A673 (cell line): ENCODE measurements around the gene ZNF81. TPM values are rescaled to one million over a fixed set of nuclear protein-coding genes. Genes with fewer than 3 reads are reported as not detected.
A peak's percentile ranks its signal among the peaks of the same experiment; 100 is the strongest.

Source experiments
- Bru-seq: library from RNA; stranded (reverse); fragments of 400-500 nt; gene quantifications from one replicate; lab custom pipeline; 2021; lab: Mats Ljungman, UMichigan
- BruChase-seq, 2 experiments: library from RNA; stranded (reverse); fragments of 400-500 nt; gene quantifications; one replicate each; lab custom pipeline; 2021; lab: Mats Ljungman, UMichigan
- BruUV-seq: library from RNA; stranded (reverse); fragments of 400-500 nt; replicated peaks from 2 replicates; lab custom pipeline; 2021; lab: Mats Ljungman, UMichigan
- CTCF ChIA-PET: fragments of 300-600 bp; sonication (Branson Sonifier 250); formaldehyde crosslinking; loops from one replicate; lab custom pipeline; 2022; ENCODE audit warnings: antibody characterized with exemption; lab: Charles Lee
- POLR2A ChIA-PET: fragments of 300-600 bp; sonication (Branson Sonifier 250); formaldehyde crosslinking; loops from one replicate; lab custom pipeline; 2022; ENCODE audit warnings: antibody characterized with exemption; ENCODE audit not compliant: low non-redundant PET; lab: Charles Lee
- DNase-seq: peaks from one replicate; pipeline ENCODE4 v3.0.0-alpha.2; 2015; ENCODE audit warnings: low spot score
- H3K27ac ChIP-seq: fragments of 200-600 bp; sonication (generic); 2 replicates; pipeline ENCODE4 v1.5.1; 2016; ENCODE audit warnings: mixed run types, low read depth, mild to moderate bottlenecking, mixed read lengths, antibody characterized with exemption, low read length; ENCODE audit not compliant: poor library complexity, severe bottlenecking
- H3K27me3 ChIP-seq: fragments of 200-600 bp; sonication (generic); replicated peaks from 2 replicates; pipeline ENCODE4 v1.6.1; 2017; ENCODE audit warnings: mixed run types, low read depth, mild to moderate bottlenecking, mixed read lengths, antibody characterized with exemption, low read length; ENCODE audit not compliant: insufficient read depth, poor library complexity
- H3K36me3 ChIP-seq: fragments of 200-600 bp; sonication (generic); 2 replicates; pipeline ENCODE4 v1.6.1; 2016; ENCODE audit warnings: mixed run types, mild to moderate bottlenecking, mixed read lengths, antibody characterized with exemption, low read length; ENCODE audit not compliant: insufficient read depth, poor library complexity, severe bottlenecking
- H3K4me1 ChIP-seq: fragments of 200-600 bp; sonication (generic); 2 replicates; pipeline ENCODE4 v1.6.1; 2017; ENCODE audit warnings: mixed run types, mild to moderate bottlenecking, mixed read lengths, antibody characterized with exemption, low read length; ENCODE audit not compliant: insufficient read depth, poor library complexity, severe bottlenecking
- H3K4me3 ChIP-seq: fragments of 200-600 bp; sonication (generic); 2 replicates; pipeline ENCODE4 v1.5.1; 2016; ENCODE audit warnings: low read depth, mixed run types, mild to moderate bottlenecking, mixed read lengths, low read length; ENCODE audit not compliant: poor library complexity, severe bottlenecking
- H3K9me3 ChIP-seq: fragments of 200-600 bp; sonication (generic); 2 replicates; pipeline ENCODE4 v1.6.1; 2016; ENCODE audit warnings: mixed run types, low read depth, mild to moderate bottlenecking, mixed read lengths, antibody characterized with exemption, low read length; ENCODE audit not compliant: poor library complexity, severe bottlenecking
- CTCF ChIP-seq: fragments of 300-800, 200-600 bp; sonication (generic); conservative IDR thresholded peaks from 2 replicates; pipeline ENCODE4 v1.5.1; 2017; ENCODE audit warnings: low read depth, mild to moderate bottlenecking, antibody characterized with exemption, low read length, moderate library complexity, mixed read lengths
- EZH2 ChIP-seq: fragments of 200-600 bp; sonication (generic); IDR thresholded peaks from 2 replicates; pipeline ENCODE4 v1.6.1; 2017; ENCODE audit warnings: borderline replicate concordance, low read depth, mild to moderate bottlenecking, mixed read lengths, antibody characterized with exemption, low read length; ENCODE audit not compliant: poor library complexity, severe bottlenecking
- intact Hi-C: fragments of 100-400 bp; cut with micrococcal nuclease; formaldehyde crosslinking; loops from one replicate; pipeline ENCODE4 v1.10.0; 2022; ENCODE audit not compliant: unreplicated experiment
- long read RNA-seq: library from polyadenylated mRNA; stranded (forward); transcript quantifications from one replicate; pipeline ENCODE4 v2.0.0, GENCODE V29; 2022
- total RNA-seq: library from RNA; stranded (reverse); gene quantifications from 2 replicates; pipeline ENCODE4 v1.2.3, GENCODE V29; 2021

The ZNF81 gene
- 11.2 and 12.3 TPM in 2 replicates for total RNA-seq
- Bru-seq, nascent RNA: percentile 63 among the genes with signal in this experiment
- BruChase-seq, experiment 1, labeled RNA remaining after a 2-hour chase: percentile 70 among the genes with signal in this experiment
- BruChase-seq, experiment 2, labeled RNA remaining after a 6-hour chase: percentile 65 among the genes with signal in this experiment
- long read RNA-seq, partial matches to known transcripts: 0 of 5 reads
- long read RNA-seq, other reads (novel, unspliced or antisense): 5 of 5 reads

DNA sequence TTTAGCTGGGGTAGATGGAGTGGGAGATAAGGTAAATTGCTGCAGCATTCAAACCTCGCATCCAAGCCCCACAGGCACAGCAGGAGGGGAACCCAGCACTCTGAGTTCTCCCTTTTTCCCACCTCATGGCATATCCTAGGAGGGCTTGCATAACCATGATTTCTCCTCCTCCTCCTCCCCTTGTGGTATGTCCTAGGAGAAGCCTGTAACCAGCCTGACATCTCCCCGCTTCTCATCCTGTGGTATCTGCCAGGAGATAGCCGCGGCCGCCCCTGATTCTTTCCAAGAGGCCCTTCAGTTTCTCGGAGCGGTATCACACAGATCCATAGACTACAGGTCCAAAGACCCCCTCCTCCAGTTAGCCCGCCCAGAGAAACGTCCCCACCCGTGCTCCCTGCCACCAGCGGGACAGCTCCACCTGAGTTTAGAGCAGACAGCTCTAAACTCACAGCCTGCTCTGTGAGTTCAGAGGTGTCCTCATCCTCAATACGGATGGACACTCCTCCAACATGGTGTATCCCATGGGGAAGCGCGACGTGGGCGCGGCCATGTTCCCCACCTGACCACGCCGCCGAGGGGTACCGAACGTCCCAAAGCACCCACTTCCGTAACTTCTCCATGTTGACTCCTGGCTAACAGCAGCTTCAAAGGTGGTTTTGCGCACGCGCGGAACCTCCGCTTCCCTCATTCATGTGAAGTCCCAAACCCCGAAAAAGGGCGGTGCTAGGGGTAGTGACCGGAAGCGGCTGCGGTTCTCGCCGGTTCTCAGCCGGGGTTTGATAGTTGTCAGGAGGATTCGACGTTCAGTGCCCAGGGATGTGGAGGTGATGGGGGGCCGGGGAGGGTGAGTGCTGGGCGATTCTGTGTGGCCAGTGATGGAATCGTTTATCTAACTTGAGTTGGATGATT is at the start of gene ZNF81:
Gene ZNF81, plus strand, starts transcription at position 739 of the 909 bp plus-strand sequence. CDS start 9,366 bp downstream, outside the sequence.
- peak; percentile 96 for DNase-seq
- intact Hi-C loops: loop anchor here (10.0 kb wide), 1 partner anchor 182 kb away; the partner anchor contains the start of genes ELK1 and UXT
- H3K27me3 ChIP-seq: no peaks in the 10 kb centered on the region
- BruUV-seq: no TSS peak
- H3K36me3 ChIP-seq: no peaks in the 10 kb centered on the region
- TF ChIP-seq CTCF (no peak), EZH2 (no peak)
- ChIA-PET CTCF (no interaction called here), POLR2A (no interaction called here)
- peak within 1 kb of the TSS; percentile 53 for H3K4me3 ChIP-seq
- peak within 1 kb of the TSS; percentile 38 for H3K27ac ChIP-seq
- H3K4me1 ChIP-seq: no peaks in the 10 kb centered on the region
- H3K9me3 ChIP-seq: no peaks in the 10 kb centered on the region

GRCh38 chrX:47796433-47796906 is 40.2 kb upstream of the ZNF81 start:
- no peak for TF ChIP-seq CTCF
- no peak for TF ChIP-seq EZH2
- ChIA-PET POLR2A (no interaction called here), CTCF (no interaction called here)
- H3K27me3 ChIP-seq: no peaks in the 10 kb centered on the region
- no TSS peak for BruUV-seq
- no peaks in the 10 kb centered on the region for H3K9me3 ChIP-seq
- intact Hi-C loops: no loop called here
- DNase-seq: no peak
- no peaks in the 10 kb centered on the region for H3K4me1 ChIP-seq
- H3K36me3 ChIP-seq: no peaks in the 10 kb centered on the region
- no peak overlapping the region for H3K4me3 ChIP-seq
- H3K27ac ChIP-seq: no peak overlapping the region

DNA sequence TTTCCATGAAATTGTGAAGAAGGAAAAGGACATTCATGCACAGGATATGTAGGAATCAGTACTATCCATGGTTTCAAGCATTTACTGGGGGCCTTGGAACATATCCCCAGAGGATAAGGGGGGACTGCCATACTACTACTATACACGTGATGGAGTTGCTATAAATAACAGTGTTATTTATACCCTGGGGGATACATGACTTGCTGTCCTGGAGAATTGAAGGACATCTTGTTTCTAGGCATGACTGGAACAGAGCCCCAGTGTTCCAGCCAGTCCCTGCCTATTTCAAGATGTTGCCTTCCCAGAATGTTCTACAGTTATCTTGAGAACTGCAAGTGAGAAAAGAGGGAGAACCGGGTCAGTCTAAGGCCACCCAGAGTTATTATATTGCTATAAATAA is 39.6 kb upstream of the ZNF81 start:
- no peaks in the 10 kb centered on the region for H3K27me3 ChIP-seq
- no peak overlapping the region for H3K27ac ChIP-seq
- H3K9me3 ChIP-seq: no peaks in the 10 kb centered on the region
- H3K4me1 ChIP-seq: no peaks in the 10 kb centered on the region
- DNase-seq: no peak
- no peaks in the 10 kb centered on the region for H3K36me3 ChIP-seq
- TF ChIP-seq CTCF (no peak), EZH2 (no peak)
- ChIA-PET POLR2A (no interaction called here), CTCF (no interaction called here)
- BruUV-seq: no TSS peak
- intact Hi-C loops: no loop called here
- no peak overlapping the region for H3K4me3 ChIP-seq
